ENCODE measurements around the gene TBC1D9. TPM values are rescaled to one million over a fixed set of nuclear protein-coding genes. Genes with fewer than 3 reads are reported as not detected.
A peak's percentile ranks its signal among the peaks of the same experiment; 100 is the strongest.

Gene TBC1D9
- total RNA-seq, 1 donor from 2014 or later = 25.5 TPM

- TF ChIP-seq, protein P1, sequence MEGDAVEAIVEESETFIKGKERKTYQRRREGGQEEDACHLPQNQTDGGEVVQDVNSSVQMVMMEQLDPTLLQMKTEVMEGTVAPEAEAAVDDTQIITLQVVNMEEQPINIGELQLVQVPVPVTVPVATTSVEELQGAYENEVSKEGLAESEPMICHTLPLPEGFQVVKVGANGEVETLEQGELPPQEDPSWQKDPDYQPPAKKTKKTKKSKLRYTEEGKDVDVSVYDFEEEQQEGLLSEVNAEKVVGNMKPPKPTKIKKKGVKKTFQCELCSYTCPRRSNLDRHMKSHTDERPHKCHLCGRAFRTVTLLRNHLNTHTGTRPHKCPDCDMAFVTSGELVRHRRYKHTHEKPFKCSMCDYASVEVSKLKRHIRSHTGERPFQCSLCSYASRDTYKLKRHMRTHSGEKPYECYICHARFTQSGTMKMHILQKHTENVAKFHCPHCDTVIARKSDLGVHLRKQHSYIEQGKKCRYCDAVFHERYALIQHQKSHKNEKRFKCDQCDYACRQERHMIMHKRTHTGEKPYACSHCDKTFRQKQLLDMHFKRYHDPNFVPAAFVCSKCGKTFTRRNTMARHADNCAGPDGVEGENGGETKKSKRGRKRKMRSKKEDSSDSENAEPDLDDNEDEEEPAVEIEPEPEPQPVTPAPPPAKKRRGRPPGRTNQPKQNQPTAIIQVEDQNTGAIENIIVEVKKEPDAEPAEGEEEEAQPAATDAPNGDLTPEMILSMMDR (IDR thresholded peaks at IDR 0.05) = no peak
- peaks cover 11 to 35% of the 10 kb centered on the region in 2 donors for H3K36me3 ChIP-seq
- no peaks in the 10 kb centered on the region for H3K4me1 ChIP-seq
- peak overlapping the region; percentile 5 to 59 for H3K4me3 ChIP-seq
- no peaks in the 10 kb centered on the region for H3K9me3 ChIP-seq
- intact Hi-C loops (cut with DNase I) = no loop called here
- no peak for DNase-seq (ENCODE audit: low spot score in 2 of 2)
- H3K27ac ChIP-seq = no peak overlapping the region
- no peaks in the 10 kb centered on the region for H3K27me3 ChIP-seq
These were observed 115.1 kb downstream of the TBC1D9 start for GRCh38 chr4:140641105-140641555.

DNA sequence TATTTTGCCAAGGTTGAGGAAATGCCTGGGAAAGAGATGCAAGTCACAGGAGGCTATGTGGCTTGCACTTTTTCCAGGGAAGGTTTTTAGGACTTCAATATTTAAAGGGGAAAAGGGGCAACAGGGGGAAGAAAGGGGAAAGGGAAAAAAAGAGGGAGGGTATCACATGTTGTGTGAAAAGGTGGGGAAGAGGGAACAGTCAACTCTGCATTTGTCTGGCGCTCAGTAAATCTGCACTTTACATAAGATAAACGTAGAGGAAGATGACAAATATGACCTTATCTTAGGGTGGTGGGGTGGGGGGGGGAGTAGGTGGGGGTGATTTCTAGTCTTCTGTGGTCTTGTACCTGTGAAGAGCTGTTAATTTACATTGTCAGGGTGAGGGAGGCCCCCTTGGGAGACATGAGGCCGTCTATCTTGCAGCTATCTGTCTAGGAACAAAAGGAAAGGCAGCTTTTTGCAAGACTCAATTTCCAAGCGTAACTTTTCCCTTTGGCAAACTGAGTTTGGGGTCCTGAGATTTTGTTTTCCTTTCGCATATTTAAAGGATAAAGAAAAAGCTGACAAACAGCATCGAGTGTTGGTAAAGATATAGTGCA is 115.9 kb downstream of the TBC1D9 start:
- Histone ChIP-seq H3K9me3 (no peaks in the 10 kb centered on the region), H3K27me3 (no peaks in the 10 kb centered on the region), H3K4me3 (no peak overlapping the region), H3K4me1 (no peaks in the 10 kb centered on the region), H3K27ac (no peak overlapping the region), H3K36me3 (peaks cover 11 to 35% of the 10 kb centered on the region in 2 donors)
- DNase-seq (ENCODE audit: low spot score in 2 of 2) = no peak
- intact Hi-C loops (cut with DNase I) = no loop called here
- TF ChIP-seq, protein P1 (IDR thresholded peaks at IDR 0.05) = no peak

- Histone ChIP-seq H3K27ac (no peak overlapping the region), H3K4me3 (no peak overlapping the region), H3K4me1 (no peaks in the 10 kb centered on the region), H3K9me3 (no peaks in the 10 kb centered on the region), H3K36me3 (peaks cover 7 to 25% of the 10 kb centered on the region in 2 donors), H3K27me3 (no peaks in the 10 kb centered on the region)
- no peak for DNase-seq (ENCODE audit: low spot score in 2 of 2)
- intact Hi-C loops (cut with DNase I) = no loop called here
- TF ChIP-seq, protein P1 (IDR thresholded peaks at IDR 0.05) = no peak
These were observed 117.1 kb downstream of the TBC1D9 start for GRCh38 chr4:140639066-140639465.

GRCh38 chr4:140637836-140638235 is 118.3 kb downstream of the TBC1D9 start:
- Histone ChIP-seq H3K27me3 (no peaks in the 10 kb centered on the region), H3K9me3 (no peaks in the 10 kb centered on the region), H3K4me3 (no peak overlapping the region), H3K36me3 (peaks cover 4 to 25% of the 10 kb centered on the region in 2 donors), H3K27ac (no peak overlapping the region), H3K4me1 (no peaks in the 10 kb centered on the region)
- intact Hi-C loops (cut with DNase I) = no loop called here
- TF ChIP-seq, protein P1 (IDR thresholded peaks at IDR 0.05) = no peak
- no peak for DNase-seq (ENCODE audit: low spot score in 2 of 2)

GRCh38 chr4:140635606-140636005 is 120.6 kb downstream of the TBC1D9 start:
- Histone ChIP-seq H3K27me3 (no peaks in the 10 kb centered on the region), H3K4me3 (no peak overlapping the region), H3K9me3 (no peaks in the 10 kb centered on the region), H3K4me1 (no peaks in the 10 kb centered on the region), H3K36me3 (peaks cover 4 to 36% of the 10 kb centered on the region in 2 donors), H3K27ac (no peak overlapping the region)
- no peak for DNase-seq (ENCODE audit: low spot score in 2 of 2)
- TF ChIP-seq, protein P1 (IDR thresholded peaks at IDR 0.05) = no peak
- intact Hi-C loops (cut with DNase I) = no loop called here
